Fibroblast of skin of back (primary cell): Measurements from ENCODE around the gene INHBE.
"Not testable (repeated sequence)": the region's sequence is repeated elsewhere in the genome, so short reads cannot be mapped to it uniquely, and the experiment has no call there.

Experiments
- DNase-seq: peaks from one replicate; pipeline ENCODE4 v3.0.0-alpha.2; 2013

Gene INHBE

DNA sequence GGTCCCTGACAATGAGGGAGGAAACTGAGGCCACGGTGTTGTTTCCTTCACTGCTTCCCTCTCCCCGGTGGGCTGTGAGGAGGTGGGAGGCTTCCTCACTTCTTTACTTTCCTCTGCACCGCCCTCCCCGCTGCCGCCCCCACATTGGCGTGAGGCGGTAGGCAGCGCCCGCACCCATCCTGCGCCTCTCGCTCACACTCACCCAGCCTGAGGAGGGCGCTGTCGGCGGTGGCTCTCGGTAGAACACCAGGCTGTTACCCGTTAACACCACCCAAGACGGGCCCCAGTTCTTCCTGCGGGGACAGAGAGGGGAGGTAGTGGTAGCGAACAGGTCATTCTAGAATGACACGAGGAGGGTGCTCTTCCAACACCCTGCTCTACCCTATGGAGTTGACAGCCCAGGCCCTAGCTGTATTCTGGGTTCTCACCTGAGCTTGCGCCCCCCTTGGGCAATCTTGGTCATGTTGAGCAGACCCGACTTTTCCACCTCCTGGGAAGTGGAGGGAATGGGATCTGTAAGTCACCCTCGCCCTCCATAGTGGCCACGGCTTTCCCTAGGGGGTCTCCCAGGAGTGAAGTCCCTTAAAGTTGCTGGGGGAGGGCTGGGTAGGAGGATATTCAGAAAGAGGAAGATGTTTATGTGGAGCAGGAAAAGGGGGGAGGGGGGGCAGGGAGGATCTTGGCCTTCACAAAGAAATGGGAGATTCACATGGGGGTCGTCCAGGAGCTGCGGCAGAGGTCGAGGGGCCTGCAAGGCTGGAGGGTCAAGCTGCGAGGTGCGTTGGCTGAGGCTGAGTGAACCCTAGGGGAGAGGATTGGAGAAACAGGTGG is 21.3 kb downstream of the INHBE start:
- DNase-seq: no peak

DNA sequence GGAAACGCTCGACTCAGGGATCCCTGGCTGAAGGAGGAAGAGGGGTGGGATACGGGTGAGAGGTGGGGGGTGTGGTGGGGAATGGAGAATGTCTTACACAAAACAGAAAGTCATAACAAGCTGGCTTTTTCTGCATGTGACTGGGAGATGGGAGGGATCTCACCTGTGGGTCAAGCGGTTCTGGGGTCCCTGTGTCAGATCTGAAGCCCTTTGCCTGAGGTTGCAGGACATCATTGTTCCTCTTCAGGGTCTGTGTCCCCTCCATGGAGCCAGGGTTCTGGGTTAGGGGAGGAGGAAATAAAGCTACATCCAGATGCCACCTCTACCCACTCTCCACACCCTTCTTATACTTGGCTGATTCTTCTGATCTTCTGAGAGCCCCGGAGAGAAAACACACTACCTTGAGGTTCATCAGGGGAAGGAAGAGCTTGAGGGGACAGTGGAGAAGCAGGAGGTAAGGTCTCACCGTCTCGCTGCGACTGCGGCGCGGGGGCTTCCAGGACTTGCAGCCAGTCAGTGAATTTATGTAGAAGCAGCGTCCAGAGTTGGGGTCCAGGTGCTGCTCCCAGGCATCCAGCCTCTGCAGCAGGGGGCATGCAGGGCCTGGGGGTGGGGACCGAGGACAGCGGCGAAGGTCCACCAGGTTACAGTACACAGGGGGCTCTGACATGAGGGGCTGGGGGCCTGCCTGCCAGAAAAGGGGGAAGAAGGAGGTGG is 22.0 kb downstream of the INHBE start:
- DNase-seq: no peak

DNA sequence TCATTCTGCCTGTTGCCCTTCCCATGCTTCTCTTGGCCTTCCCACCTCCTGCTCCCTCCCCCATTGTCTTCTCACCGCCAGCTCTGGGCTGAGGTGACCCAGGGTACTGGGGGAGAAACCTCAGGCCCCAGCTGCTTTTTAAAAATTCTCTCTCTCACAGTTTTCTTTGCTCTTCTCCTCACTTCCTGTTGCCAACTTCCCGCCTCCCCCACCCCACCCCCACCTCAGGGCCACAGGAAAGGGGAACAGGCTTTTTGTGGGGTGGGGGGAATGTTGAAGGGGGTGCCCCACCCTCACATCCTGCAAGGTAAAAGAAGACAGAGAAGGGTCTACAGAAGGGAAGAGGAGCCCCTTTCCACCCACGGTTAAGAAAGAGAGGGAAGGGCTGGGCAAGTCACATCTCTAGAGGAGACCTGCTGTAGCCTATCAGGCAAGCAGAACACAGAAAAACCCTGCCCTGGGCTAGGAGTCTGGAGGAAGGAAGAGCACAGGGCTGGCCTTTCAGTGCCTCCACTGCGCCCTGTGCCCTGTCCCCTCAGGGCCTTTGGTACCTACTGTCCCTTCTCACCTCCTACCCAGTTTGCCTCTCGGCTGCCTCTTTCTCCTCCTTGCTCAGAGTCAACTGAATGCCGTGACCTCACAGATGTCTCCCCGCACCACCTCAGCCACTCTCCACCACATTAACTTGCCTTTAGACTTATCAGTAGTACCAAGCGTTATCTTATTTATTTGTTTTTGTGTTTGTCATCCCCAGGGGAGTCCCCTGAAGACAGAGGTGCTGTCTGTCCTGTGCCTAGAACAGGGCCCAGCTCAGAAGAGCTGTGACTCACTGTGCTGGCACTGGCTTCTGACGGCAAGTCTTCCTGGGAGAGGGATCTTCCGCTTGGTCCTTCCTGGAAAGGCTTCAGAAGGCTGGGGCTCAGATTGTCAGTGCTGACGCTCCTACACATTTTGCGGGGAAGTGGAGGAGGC is 22.9 kb downstream of the INHBE start:
- DNase-seq: no peak

DNA sequence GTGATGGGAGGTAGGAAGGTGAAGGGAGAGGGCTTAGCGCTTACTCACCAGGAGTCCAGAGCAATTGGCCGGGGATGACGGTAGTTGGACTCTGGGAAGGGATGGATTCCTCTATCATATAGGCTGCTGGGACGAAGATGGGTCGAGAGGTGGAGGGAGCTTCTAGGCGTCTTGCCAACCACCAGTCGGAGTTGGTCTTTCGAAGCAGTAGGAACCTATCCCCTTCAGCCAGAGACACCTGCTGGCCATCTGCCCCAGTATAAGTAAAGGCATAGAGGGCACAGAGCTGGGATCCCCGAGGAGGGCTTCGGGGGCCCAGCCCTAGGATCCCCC is 23.9 kb downstream of the INHBE start:
- DNase-seq: no peak

DNA sequence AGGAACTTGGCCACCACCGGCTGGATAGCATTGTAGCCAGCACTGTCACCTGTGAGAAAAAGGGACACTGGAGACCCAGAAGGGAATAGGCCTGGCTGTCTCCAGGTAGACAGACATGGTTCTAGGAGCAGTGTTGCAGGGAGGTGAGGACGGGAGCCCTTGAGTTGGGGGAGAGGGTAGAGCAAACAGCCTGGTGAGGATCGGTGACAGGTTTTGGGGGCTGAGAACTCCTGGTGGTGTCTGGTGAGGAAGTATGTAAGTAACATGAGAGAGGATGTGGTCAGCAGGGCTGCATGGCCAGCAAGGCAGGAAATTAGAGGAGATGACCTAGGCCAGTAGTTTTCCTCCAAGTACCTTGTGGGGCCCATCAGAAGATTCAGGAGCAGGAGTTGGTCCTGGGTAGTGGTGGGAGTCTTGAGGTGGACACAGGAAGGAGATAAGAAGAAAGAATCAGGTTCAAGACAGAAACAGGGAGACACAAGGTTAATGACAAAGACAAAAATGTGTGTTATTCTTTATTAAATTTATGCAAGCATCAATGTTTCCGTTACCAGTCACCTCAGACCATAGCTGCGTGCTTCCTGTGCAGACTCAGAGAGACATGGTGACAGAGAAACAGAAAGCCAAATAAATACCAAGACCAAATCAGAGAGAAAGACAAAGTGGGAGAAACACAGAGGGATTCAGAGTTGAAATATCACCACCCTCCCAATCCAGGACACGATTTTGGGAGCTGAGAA is 24.4 kb downstream of the INHBE start, which contains the start of gene ARHGAP9:
Gene ARHGAP9, minus strand, starts transcription at position 491 of the 740 bp plus-strand sequence. Its CDS starts 460 bp downstream, at position 31.
- no peak for DNase-seq

DNA sequence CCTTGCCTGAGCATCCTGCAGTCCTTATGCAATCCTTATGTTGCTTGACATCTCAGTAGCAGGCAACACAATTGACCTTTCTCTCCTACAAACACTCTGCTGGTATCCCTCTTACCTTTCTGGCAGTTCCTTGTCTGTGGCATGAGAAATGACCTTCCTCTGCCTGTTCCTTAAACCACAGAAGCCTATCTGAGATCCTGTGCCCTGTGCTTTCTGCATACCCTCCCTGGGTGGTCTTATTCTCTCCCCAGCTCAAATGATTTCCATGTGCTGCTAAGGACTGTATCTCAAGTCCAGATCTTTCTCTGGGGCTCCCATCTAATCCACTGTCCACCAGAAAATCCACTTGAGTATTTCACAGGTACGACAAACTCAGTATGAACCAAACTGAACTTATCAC is 26.6 kb downstream of the INHBE start:
- DNase-seq: no peak

DNA sequence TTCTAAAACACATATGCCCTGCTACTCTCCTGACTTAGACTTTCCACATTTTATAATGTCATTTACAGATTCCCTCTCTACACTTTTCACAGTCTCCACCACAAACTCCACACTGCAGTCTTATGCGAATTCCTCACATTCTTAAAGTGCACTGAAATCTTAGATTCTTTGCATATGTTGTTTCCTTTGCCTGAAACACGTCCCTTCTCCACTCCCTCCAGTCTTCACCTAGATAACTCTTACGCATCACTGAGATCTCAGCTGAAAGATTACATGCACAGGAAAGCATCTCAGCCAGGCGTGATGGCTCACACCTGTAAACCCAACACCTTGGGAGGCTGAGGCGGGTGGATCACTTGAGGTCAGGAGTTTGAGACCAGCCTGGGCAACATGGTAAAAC is 28.4 kb downstream of the INHBE start:
- DNase-seq: peak; percentile 79

DNA sequence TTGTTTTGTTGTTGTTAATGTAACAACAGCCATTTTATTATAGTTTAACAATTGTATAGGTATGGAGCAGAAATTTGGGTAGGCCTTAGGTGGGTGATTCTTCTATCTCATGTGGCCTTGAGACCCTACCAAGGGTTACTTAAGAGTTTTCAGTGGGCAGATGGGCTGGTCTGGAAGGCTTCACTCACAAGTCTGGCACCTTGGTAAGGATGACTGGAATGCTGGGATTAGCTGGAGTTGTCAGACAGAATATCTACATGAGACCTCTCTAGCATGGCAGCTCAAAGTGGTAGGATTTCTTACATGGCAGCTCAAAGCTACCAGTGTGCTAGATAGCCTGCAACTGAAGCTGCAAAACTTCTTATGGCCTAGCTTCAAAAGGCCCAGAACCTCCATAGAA is 30.6 kb downstream of the INHBE start:
- no peak for DNase-seq

DNA sequence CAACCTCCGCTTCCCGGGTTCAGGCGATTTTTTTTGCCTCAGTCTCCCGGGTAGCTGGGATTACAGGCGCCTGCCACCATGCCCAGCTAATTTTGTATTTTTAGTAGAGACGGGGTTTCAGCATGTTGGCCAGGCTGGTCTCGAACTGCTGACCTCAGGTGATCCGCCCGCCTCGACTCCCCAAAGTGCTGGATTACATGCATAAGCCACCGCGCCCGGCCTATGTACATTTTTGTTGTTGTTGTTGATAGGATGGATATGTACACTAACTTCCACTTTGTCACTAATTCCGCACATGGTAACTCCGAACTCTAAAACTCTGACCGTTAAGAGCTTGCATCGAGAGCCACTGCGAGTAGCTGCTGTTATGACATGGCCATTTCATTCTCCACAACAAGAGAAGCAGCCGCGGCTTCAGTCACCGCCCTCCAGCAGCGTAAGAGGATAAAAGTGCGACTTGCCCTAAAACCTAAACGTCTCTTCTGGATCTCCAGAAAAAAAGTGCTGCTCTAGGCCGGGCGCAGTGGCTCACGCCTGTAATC is 32.0 kb downstream of the INHBE start:
- DNase-seq: no peak

DNA sequence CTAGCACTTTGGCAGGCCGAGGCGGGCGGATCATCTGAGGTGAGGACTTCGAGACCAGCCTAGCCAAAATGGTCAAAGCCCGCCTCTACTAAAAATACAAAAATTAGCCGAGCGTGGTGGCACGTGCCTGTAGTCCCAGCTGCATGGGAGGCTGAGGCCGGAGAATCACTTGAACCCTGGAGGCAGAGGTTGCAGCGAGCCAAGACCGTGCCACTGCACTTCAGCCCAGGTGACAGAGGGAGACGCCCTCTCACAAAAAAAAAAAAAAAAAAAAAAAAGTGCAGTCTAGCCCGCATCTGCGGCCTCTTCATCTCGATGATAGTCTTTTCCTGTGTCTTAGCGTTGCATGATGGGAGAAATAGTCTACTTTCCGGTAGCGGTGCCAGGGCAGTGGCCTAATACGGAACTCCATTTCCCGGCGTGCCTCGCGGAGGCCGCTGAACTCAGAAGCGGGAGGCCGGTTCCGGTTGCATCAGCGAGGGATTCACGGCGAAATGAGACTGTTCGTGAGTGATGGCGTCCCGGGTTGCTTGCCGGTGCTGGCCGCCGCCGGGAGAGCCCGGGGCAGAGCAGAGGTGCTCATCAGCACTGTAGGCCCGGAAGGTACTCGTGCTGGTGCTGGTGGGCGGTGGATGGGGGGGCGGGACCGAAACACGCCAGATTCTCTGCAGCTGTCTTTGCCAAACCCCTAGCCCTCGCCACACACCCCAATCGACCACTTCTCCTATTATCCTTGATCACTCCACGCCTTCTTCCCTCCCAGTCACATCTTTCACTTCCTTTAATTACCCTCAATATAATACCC is 32.7 kb downstream of the INHBE start, which contains the start of gene MARS1:
Gene MARS1, plus strand, starts transcription at position 472 of the 805 bp plus-strand sequence. Its CDS starts 23 bp downstream, at position 495.
- DNase-seq: peak; percentile 98

DNA sequence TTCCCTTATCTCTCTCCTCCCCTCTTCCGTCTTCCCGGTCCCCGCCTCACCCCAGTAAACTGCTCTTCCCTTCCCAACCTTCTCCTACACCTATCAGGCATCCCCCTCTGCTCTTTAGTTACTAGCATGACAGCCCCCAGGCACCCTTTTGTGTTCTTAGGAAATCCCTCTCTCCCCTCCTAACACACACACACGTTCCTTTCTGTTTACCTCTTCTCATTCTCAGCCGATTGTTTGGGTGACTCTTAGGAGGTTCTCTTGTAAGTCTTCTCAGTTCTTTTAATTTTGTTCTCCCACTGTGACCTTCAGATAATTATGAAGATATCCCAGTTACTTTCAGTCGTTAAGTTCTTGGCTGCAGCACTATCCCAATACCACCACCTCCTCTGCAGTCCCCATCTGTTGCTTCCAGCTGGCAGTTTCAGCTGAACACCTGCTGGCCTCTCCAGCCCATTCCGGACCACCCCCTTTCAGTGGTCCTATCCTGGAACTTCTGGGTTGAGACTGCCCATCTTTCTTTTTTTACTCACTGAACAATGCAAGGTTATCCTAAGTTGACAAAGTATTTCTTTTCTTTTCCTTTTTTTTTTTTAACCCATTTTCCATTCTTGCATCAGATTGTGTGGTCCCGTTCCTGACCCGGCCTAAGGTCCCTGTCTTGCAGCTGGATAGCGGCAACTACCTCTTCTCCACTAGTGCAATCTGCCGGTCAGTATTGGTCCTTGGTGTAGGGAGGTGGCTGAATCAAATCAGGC is 33.5 kb downstream of the INHBE start:
- no peak for DNase-seq

DNA sequence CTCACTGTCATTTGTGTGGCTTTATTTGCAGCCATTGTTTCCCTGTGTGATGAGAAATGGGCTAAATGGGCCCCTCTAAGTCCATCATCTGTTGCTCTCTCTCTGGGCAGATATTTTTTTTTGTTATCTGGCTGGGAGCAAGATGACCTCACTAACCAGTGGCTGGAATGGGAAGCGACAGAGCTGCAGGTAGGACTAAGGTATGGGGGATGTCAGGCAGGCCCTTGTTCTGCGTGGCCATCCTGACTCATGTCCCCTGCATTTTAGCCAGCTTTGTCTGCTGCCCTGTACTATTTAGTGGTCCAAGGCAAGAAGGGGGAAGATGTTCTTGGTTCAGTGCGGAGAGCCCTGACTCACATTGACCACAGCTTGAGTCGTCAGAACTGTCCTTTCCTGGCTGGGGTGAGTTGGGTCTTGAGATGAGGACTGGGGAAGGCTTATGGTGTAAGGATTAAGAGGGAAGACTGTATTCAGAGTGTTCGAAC is 34.1 kb downstream of the INHBE start:
- DNase-seq: no peak

DNA sequence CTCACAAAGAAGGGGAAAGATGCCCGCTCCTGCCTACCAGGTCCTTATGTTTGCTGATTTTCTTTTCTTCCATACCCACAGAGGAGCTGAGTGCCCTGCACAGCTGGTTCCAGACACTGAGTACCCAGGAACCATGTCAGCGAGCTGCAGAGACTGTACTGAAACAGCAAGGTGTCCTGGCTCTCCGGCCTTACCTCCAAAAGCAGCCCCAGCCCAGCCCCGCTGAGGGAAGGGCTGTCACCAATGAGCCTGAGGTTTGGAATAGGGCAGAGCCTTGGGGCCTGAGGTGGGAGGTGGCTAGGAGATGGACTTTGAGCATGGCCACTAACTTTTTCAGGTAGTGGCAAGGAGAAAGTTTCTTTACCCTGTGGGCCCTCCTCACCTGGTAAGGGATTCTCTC is 35.0 kb downstream of the INHBE start:
- DNase-seq: no peak

DNA sequence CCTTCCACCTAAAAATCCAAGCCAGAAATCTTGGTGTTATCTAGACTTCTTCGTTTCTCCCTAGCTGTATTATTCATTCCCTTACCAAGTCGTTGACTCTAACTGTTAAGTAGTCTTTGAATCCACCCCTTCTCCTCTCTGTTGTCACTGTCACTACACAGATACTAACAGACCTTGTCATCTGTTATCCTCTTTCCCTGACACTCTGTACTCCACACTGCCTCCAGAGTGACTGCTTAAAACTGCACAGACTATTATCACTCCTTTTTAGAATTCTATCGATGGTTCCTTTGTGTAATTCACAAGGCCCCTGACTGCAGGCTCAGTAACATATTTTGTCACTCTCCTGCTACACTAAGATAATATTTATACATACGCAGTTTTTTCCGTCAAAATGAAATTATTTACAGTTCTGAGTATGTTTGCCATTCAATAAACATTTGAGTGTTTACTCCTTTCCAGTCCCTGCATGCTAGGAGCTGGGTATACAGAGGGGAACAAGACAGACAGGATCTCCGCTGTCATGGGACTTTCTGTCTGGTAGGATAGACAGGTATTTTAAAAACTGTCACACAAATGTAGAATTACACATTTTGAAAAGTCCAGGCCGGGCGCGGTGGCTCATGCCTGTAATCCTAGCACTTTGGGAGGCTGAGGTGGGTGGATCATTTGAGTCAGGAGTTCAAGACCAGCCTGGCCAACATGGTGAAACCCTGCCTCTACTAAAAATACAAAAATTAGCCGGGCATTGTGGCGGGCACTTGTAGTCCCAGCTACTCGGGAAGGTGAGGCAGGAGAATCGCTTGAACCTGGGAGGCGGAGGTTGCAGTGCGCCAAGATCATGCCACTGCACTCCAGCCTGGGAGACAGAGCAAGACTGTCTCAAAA is 36.5 kb downstream of the INHBE start:
- DNase-seq: peak; percentile 29

DNA sequence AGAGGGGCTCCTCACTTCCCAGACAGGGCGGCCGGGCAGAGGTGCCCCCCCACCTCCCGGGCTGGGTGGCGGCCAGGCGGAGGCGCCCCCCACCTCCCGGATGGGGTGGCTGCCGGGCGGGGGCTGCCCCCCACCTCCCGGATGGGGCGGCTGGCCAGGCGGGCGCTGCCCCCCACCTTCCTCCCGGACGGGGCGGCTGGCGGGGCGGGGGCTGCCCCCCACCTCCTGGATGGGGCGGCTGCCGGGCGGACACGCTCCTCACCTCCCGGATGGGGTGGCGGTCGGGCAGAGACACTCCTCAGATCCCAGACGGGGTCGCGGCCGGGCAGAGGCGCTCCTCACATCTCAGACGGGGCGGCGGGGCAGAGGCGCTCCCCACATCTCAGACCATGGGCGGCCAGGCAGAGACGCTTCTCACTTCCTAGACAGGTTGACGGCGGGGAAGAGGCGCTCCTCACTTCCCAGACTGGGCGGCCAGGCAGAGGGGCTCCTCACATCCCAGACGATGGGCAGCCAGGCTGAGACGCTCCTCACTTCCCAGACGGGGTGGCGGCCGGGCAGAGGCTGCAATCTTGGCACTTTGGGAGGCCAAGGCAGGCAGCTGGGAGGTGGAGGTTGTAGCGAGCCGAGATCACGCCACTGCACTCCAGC is 40.1 kb downstream of the INHBE start:
- not testable (repeated sequence) for DNase-seq

DNA sequence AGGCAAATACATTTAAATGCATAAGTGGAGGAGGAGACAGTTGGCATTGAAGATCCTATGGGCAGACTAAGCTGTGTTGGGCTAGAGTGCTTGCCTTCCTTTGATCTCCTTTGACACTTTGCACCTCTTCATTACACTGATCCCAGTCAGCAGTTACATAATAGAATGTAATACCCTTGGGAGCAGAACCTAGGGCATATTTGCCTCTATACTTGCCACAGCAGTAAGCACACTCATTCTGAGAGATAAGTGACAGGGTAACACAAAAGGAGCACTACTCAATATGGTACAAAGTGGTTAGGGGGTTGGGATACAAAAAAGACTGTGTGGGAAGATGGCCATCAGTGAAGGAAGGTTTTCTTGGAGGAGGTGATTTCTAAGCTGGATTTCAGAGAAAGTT is 41.7 kb downstream of the INHBE start:
- no peak for DNase-seq

DNA sequence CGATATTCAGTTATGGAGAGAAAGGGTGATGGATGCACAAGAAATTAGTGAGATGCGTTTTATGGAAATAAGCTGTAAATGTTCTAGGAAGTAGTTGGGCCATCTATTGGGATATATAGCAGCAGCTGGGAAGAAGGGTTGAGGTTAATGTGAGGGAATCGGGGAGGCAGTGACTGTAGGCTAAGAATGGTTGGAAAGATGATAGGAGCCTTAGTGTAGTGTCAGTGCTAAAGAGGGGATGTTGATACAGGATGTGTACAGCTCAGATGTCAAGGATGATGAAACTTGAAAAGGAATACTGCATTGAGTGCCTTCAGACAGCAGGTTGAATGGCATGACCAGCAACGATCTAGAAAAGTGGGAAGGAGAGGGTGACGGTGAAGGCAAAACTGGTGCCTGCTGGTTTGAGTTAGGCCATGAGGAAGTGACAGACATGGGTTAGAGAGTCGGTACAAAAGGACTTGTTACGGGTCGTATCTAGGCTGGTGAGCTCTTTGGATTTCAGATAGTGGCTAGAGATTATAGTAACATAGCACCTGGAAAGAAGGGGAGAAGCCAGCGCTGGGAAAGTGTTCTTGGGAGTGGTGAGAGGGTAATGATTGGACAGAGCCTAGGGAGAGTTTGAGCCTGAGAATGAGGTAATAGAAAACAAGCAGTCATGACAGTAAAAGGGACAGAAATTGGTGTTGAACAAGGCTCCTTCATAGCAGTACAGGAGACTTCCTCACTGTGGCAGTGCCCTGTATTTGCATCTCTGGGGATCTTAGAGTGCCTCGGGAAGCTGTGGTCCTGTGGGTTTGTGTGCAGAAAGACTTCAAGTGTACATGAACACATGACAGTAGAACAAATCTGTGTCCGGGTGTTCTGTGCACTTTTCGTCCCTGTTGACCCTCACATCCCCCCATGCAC is 42.4 kb downstream of the INHBE start:
- no peak for DNase-seq
